Activated T-cell treated with anti-CD3 and anti-CD28 coated beads, Interleukin-2, amount 50 U/mL, for 4 hours (primary cell): ENCODE data around the gene BRINP3. TPM values are rescaled to one million over a fixed set of nuclear protein-coding genes. Genes with fewer than 3 reads are reported as not detected.

Experiments used
- ATAC-seq, 2 donors: fragments of 200-7000 bp; cut with Tn5 transposase; one replicate each; pipeline ENCODE4 v1.10.0; 2021
- DNase-seq: peaks from one replicate; pipeline ENCODE4 v3.0.0-alpha.2; 2020
- H3K27me3 Mint-ChIP-seq: one replicate; pipeline ENCODE4 v1.8.0; 2021; ENCODE audit warnings: low read depth, mixed read lengths
- H3K36me3 Mint-ChIP-seq: one replicate; pipeline ENCODE4 v1.8.0; 2022; ENCODE audit warnings: mixed read lengths; ENCODE audit not compliant: insufficient read depth
- H3K4me1 Mint-ChIP-seq: one replicate; pipeline ENCODE4 v1.8.0; 2021; ENCODE audit warnings: low read depth, mixed read lengths
- H3K4me3 Mint-ChIP-seq: one replicate; pipeline ENCODE4 v1.8.0; 2021; ENCODE audit warnings: mild to moderate bottlenecking, moderate library complexity, mixed read lengths
- H3K9me3 Mint-ChIP-seq: one replicate; pipeline ENCODE4 v1.8.0; 2021; ENCODE audit warnings: mixed read lengths
- total RNA-seq, 3 donors: library from RNA; stranded (reverse); gene quantifications; one replicate each; pipeline ENCODE4 v1.2.1, GENCODE V29; 2021

BRINP3 gene
- total RNA-seq, 3 donors from 2014 or later: not detected

- Mint-ChIP-seq H3K4me3 (no peak overlapping the region), H3K4me1 (peaks cover 5% of the 10 kb centered on the region), H3K9me3 (peaks cover 4% of the 10 kb centered on the region), H3K27me3 (peaks cover 24% of the 10 kb centered on the region), H3K36me3 (no peaks in the 10 kb centered on the region)
- DNase-seq (no peak), ATAC-seq (no peak)
Measured at GRCh38 chr1:190474650-190475211, 2.9 kb downstream of the BRINP3 start.

DNA sequence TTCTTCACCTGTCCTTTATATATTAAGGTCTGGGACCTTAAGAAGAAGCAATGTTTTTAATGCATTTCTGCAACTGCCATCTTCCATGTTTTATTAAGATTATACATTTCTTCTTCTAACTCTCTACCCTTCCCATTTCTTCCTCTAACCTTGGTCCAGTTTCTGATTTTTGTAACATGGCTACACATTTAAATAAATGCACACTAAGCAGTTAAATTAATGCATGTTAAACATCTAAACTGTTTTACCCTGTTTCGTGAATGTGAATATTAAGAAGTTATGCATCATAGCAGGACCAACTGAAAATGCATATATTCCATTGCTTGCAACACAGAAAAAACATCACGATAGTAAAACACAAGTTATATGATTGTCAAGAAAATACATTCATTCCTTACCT is 3.7 kb downstream of the BRINP3 start:
- Mint-ChIP-seq H3K27me3 (peaks cover 24% of the 10 kb centered on the region), H3K4me3 (no peak overlapping the region), H3K9me3 (peaks cover 4% of the 10 kb centered on the region), H3K4me1 (peaks cover 5% of the 10 kb centered on the region), H3K36me3 (no peaks in the 10 kb centered on the region)
- ATAC-seq: no peak
- DNase-seq: no peak

DNA sequence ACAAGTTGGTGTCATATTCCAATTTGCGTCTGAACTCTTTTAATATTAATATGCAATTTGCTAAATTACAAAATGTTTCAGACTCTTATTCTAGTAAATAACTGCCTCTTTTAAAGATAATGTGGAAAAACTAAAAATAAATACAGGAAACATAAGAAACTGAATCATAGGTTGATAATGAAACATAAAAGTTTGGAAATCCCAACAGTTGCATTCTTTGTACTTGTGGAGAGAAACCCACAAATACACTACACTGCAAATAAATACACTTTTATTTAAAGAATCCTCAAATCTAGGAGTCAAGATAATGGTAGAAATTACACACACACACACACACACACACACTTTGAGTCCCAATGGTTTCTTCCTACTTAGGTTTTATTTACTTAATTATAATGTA is 5.2 kb downstream of the BRINP3 start:
- Mint-ChIP-seq H3K27me3 (peaks cover 19% of the 10 kb centered on the region), H3K36me3 (no peaks in the 10 kb centered on the region), H3K9me3 (peaks cover 4% of the 10 kb centered on the region), H3K4me3 (no peak overlapping the region), H3K4me1 (no peaks in the 10 kb centered on the region)
- DNase-seq (no peak), ATAC-seq (no peak)

DNA sequence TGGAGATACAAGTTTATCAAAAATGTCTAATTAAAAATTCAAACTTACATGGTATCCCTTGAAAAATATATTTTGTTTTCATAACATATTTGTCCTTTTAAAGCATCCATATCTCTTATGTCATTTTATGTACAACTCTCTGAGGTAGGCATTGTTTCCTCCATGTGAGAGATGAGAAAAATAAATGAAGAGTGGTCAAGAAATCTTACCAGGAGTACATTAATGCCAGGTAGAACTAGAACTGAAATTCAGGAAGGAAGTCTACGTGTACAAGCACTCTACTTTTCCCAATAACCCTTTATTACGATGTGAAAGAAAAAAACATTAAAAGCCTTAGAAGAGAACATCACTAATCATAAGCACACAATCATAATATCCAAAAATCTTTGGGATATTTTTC is 5.6 kb downstream of the BRINP3 start:
- H3K4me3 Mint-ChIP-seq: no peak overlapping the region
- no peaks in the 10 kb centered on the region for H3K4me1 Mint-ChIP-seq
- DNase-seq (no peak), ATAC-seq (no peak)
- no peaks in the 10 kb centered on the region for H3K36me3 Mint-ChIP-seq
- peaks cover 17% of the 10 kb centered on the region for H3K27me3 Mint-ChIP-seq
- peaks cover 4% of the 10 kb centered on the region for H3K9me3 Mint-ChIP-seq

- Mint-ChIP-seq H3K4me1 (no peaks in the 10 kb centered on the region), H3K36me3 (no peaks in the 10 kb centered on the region), H3K9me3 (peaks cover 13% of the 10 kb centered on the region), H3K27me3 (no peaks in the 10 kb centered on the region), H3K4me3 (no peak overlapping the region)
- DNase-seq (no peak), ATAC-seq (no peak)
Measured at GRCh38 chr1:190464690-190465089, 13.0 kb downstream of the BRINP3 start.

GRCh38 chr1:190456129-190456528 is 21.5 kb downstream of the BRINP3 start:
- no peak overlapping the region for H3K4me3 Mint-ChIP-seq
- DNase-seq: no peak
- H3K9me3 Mint-ChIP-seq: peaks cover 9% of the 10 kb centered on the region
- H3K27me3 Mint-ChIP-seq: no peaks in the 10 kb centered on the region
- ATAC-seq: no peak
- H3K4me1 Mint-ChIP-seq: no peaks in the 10 kb centered on the region
- H3K36me3 Mint-ChIP-seq: no peaks in the 10 kb centered on the region

DNA sequence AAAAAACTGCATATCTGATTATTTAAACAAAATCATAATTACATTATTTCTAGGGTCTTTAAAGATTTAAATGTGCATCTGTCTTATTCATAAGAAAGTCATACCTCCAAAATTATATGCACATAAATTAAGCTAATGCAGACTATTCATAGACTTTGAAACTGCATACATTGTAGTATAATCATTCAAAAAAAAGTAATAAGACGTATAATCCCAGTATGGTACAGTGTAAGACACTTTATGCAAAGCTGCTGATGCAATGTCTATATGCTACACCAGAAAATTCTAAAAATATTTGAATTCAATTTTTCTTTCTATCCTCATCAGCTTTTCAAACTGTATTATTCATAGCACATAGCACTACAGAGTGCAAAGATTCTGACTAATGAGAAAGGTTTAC is 22.0 kb downstream of the BRINP3 start:
- no peak overlapping the region for H3K4me3 Mint-ChIP-seq
- H3K9me3 Mint-ChIP-seq: peaks cover 4% of the 10 kb centered on the region
- no peaks in the 10 kb centered on the region for H3K27me3 Mint-ChIP-seq
- ATAC-seq: no peak
- H3K4me1 Mint-ChIP-seq: no peaks in the 10 kb centered on the region
- H3K36me3 Mint-ChIP-seq: no peaks in the 10 kb centered on the region
- DNase-seq: no peak

GRCh38 chr1:190453550-190453949 is 24.1 kb downstream of the BRINP3 start:
- Mint-ChIP-seq H3K27me3 (no peaks in the 10 kb centered on the region), H3K4me1 (no peaks in the 10 kb centered on the region), H3K9me3 (peaks cover 4% of the 10 kb centered on the region), H3K4me3 (no peak overlapping the region), H3K36me3 (no peaks in the 10 kb centered on the region)
- DNase-seq (no peak), ATAC-seq (no peak)

DNA sequence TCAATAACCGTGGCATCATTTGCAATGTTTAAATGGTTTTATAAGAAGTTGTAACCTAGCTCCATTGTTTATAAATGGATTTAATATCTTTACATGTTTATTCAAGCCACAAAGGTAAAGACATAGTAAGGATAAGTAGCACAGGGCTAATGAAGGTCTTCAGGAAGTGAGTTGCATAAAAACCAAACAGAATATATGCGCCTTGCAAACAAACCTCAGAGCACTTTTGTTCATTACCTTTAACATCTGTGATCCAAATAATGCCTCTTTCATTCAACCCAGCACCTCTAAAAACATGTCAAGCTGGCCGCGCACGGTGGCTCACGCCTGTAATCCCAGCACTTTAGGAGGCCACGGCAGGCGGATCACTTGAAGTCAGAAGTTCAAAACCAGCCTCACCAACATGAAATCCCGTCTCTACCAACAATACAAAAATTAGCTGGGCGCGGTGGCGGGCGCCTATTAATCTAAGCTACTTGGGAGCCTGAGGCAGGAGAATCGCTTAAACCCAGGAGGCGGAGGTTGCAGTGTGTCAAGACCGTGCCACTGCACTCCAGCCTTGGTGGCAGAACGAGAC is 25.3 kb downstream of the BRINP3 start:
- Mint-ChIP-seq H3K9me3 (peaks cover 4% of the 10 kb centered on the region), H3K4me1 (no peaks in the 10 kb centered on the region), H3K27me3 (no peaks in the 10 kb centered on the region), H3K4me3 (no peak overlapping the region), H3K36me3 (no peaks in the 10 kb centered on the region)
- DNase-seq: no peak
- ATAC-seq: no peak

GRCh38 chr1:190444464-190444863 is 33.2 kb downstream of the BRINP3 start:
- Mint-ChIP-seq H3K27me3 (no peaks in the 10 kb centered on the region), H3K4me3 (no peak overlapping the region), H3K9me3 (no peaks in the 10 kb centered on the region), H3K4me1 (no peaks in the 10 kb centered on the region), H3K36me3 (no peaks in the 10 kb centered on the region)
- ATAC-seq (no peak), DNase-seq (no peak)

- H3K36me3 Mint-ChIP-seq: no peaks in the 10 kb centered on the region
- H3K4me3 Mint-ChIP-seq: no peak overlapping the region
- DNase-seq: no peak
- no peak for ATAC-seq
- peaks cover 3% of the 10 kb centered on the region for H3K9me3 Mint-ChIP-seq
- H3K4me1 Mint-ChIP-seq: no peaks in the 10 kb centered on the region
- H3K27me3 Mint-ChIP-seq: no peaks in the 10 kb centered on the region
Measured at GRCh38 chr1:190439447-190439846, 38.2 kb downstream of the BRINP3 start.

DNA sequence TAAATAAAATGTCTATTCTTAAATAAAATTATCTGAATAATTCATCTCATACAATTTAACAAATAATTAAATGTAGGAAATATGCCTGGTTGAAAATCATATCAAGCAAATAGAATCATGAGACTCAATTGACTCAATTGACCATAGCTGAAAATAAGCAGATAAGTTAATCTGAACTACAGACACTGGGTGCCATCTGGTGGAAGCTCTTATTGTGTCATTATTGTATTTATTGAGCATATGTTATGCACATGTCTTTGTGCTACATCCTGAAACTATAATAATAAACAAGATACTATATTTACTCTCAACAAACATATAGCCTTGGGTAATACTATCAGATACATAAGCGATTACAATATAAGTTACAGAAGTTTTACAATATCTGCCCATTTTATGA is 41.0 kb downstream of the BRINP3 start:
- DNase-seq: no peak
- H3K9me3 Mint-ChIP-seq: peaks cover 3% of the 10 kb centered on the region
- H3K27me3 Mint-ChIP-seq: no peaks in the 10 kb centered on the region

GRCh38 chr1:190429932-190430331 is 47.7 kb downstream of the BRINP3 start:
- no peaks in the 10 kb centered on the region for H3K4me1 Mint-ChIP-seq
- H3K27me3 Mint-ChIP-seq: no peaks in the 10 kb centered on the region
- peaks cover 12% of the 10 kb centered on the region for H3K9me3 Mint-ChIP-seq
- no peaks in the 10 kb centered on the region for H3K36me3 Mint-ChIP-seq
- DNase-seq: no peak
- H3K4me3 Mint-ChIP-seq: no peak overlapping the region
- no peak for ATAC-seq

More for the DNA sequence above, 41.0 kb downstream of the BRINP3 start:
- no peaks in the 10 kb centered on the region for H3K4me1 Mint-ChIP-seq
- no peak for ATAC-seq
- H3K36me3 Mint-ChIP-seq: no peaks in the 10 kb centered on the region
- H3K4me3 Mint-ChIP-seq: no peak overlapping the region

- Mint-ChIP-seq H3K9me3 (peaks cover 12% of the 10 kb centered on the region), H3K36me3 (no peaks in the 10 kb centered on the region), H3K4me3 (no peak overlapping the region), H3K27me3 (no peaks in the 10 kb centered on the region), H3K4me1 (no peaks in the 10 kb centered on the region)
- DNase-seq: no peak
- no peak for ATAC-seq
Measured at GRCh38 chr1:190429141-190429540, 48.5 kb downstream of the BRINP3 start.

DNA sequence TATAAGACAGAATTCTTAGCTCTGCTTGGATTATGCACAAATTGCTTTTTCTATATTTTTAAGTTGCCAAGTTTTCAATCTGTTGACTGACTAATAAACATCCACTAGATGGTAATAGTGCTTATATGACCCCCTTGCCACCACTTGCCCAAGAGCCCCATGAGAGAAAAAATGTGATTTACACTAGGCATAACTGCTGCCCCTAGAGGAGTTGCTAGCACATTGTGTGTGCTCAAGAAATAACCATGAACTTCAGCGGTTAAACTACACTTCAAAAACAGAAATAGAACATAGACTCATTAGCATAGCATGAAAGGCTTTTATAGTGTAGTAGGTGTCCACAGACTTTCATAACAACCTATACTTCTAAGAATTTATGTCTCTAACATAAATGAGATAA is 61.4 kb downstream of the BRINP3 start:
- Mint-ChIP-seq H3K4me3 (no peak overlapping the region), H3K4me1 (no peaks in the 10 kb centered on the region), H3K9me3 (peaks cover 6% of the 10 kb centered on the region), H3K36me3 (no peaks in the 10 kb centered on the region), H3K27me3 (no peaks in the 10 kb centered on the region)
- ATAC-seq (no peak), DNase-seq (no peak)
